Measurements from ENCODE around the gene RNF182.
"Not testable (repeated sequence)": the region's sequence is repeated elsewhere in the genome, so short reads cannot be mapped to it uniquely, and the experiment has no call there.

The RNF182 gene

GRCh38 chr6:14004258-14004657 is 79.5 kb downstream of the RNF182 start:
- DNase-seq: no peak

DNA sequence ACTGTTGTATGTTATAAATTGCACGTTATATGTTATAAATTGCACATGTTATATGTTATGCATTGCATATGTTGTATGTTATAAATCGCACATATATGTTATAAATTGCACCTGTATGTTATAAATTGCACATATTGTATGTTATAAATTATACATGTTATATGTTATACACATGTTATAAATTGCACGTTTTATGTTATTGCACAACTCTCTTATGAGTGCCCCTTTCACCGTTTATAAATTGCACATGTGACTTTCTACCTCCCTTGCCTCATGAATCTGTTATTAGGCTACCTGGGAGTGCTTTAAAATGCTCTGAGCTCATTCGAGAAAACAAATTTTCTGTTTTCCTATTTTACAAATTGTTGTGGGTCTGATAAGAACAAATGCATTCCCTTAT is 84.1 kb downstream of the RNF182 start:
- no peak for DNase-seq

GRCh38 chr6:14009431-14009830 is 84.7 kb downstream of the RNF182 start:
- DNase-seq: no peak

DNA sequence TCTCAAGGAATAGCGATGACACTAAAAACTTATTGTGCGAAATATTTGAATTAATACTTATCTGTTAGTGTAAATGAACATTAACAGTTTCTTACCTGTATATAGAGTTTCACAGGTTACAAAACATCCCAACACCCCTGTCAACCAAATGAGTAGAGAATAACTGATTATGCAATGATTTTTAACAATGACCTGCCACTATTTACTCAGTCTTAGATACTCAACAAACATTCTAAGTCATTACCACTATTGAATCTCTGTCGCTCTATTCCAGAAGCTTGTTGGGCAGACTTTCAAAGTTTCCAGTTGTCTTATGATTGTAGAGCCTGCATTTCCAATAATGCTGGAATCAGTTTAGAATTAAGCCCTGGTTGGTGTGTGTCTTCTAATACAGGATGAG is 85.5 kb downstream of the RNF182 start:
- no peak for DNase-seq

DNA sequence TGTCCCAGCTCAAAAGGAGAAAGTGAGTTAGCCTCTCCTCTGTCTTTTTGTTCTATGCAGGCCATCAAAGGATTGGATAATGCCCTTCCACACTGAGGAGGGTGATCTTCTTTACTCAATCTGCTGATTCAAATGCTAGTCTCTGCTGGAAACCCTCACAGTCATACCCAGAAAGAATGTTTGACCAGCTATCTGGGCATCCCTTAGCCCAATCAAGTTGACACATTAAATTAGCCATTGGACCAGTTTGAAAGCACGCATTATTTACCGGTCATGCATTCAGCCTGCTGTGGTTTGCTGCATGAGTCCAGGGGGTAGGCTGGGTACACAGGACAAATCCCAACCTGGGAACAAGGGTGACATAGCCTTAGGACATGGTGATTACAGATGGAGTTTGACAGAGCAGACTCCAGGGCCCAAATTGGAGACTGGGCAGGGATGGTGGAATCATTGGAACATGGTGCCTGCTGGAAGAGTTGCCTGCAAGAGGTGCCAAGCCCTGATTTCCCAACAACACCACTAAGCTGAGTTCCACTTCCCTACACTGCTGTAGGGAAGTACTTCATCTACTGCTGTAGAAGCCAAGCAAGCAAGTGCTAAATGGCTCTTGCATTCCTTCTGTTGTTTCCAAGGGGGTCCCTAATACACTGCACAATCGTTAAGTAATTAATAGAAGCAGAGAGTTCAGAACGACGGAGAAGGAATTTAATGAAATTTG is 87.7 kb downstream of the RNF182 start:
- DNase-seq: peak; percentile 38 to 76 (median 61)

GRCh38 chr6:14015964-14016363 is 91.2 kb downstream of the RNF182 start:
- DNase-seq: no peak

DNA sequence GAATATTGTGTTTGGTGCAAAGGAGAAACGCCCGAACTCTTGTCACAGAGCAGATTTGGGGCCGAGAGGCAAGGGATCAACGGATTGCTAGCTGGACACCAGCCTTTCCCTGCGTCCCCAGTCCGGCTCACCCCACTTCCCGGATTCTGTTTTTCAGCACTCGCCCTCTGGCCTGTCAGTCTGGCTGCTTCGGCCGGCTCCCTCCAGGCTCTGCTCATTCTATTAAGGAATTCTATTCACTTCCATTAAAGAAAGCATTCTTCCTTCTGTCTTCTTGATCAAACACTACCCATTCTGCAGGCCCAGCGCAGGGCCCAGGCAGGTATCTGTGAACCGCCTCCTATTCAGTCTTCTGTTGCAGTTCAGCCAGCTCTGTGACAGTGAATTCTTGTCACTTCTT is 91.7 kb downstream of the RNF182 start:
- DNase-seq: no peak

DNA sequence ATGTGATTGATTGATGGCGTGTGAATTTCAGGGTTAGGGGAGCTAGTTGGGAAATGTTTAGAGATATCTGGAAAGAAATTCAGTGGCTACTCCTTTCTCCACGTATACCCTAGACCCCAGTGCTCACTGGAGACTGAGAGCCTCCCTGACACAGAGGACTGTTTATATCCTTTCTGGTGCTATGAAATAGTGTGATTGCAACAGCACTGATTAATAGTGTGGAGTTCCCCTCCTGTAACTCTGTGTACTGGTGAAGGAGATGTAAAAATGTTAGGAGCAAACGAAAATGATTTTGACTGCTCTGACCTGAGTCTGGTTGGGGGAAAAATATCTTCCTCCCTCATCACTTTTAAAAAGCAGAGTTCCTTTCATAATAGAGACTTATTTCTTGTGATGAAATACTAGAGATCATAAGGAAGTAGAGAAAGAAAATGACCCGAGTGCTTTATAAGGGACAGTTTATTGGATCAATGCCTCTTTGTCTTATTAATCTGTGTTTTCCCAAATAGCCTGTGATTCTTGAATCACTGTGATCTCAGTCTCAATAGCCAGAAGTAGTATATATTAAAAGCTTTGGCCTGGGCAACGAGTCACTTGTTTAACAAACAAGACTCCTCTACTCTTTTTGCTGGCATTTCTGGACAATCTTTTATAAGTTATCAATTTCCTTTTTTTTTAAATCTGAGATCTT is 92.3 kb downstream of the RNF182 start:
- DNase-seq: no peak

GRCh38 chr6:14017626-14018475 is 93.1 kb downstream of the RNF182 start:
- peak in 1 of 4 experiments; percentile 30 for DNase-seq

DNA sequence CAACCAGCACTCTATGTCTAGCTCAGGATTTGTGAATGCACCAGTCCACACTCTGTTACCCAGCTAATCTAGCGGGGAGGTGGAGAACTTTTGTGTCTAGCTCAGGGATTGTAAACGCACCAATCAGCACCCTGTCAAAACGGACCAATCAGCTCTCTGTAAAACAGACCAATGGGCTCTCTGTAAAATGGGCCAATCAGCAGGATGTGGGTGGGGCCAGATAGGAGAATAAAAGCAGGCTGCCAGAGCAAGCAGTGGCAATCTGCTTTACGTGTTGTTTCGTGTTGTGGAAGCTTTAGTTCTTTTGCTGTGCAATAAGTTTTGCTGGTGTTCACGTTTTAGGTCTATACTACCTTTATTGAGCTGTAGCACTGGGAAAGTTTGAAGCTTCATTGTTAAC is 93.8 kb downstream of the RNF182 start:
- DNase-seq: not testable (repeated sequence)

GRCh38 chr6:14020551-14020950 is 95.8 kb downstream of the RNF182 start:
- no peak for DNase-seq

GRCh38 chr6:14021449-14021848 is 96.7 kb downstream of the RNF182 start:
- DNase-seq: no peak

DNA sequence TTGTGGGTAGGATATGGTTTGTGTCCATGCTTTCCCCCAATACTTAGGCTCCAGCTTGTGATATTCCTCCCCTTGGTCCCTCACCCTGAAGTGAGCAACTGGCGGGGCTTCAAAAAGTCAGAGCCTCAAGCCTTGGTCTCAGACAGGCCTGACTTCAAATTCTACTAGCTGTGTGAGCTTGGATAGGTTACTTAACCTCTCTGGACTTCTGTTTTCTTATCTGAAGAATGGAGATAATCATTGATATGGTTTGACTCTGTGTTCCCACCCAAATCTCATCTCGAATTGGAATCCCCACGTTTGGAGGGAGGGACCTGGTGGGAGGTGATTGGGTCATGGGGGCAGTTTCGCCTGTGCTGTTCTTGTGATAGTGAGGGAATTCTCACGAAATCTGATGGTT is 97.9 kb downstream of the RNF182 start:
- no peak for DNase-seq

GRCh38 chr6:14023855-14024254 is 99.1 kb downstream of the RNF182 start:
- DNase-seq: no peak

DNA sequence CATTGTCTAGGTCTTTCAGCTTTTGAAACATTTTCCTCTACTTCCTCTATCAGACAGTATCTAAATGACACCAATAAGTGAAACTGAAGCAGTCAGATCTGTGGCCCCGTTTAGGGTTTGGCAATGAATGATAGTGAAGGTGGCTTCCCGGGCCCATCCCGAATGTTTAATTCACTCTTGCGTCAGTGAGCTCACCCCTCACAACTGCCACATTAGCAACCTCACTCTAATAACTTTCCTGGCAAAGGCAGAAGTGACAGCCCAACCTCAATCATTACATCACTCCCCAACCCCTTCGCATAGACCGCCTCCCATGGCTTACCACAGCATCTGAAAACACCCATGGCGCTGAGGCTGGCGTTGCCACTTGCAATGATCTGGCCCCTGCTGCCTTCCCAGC is 100.4 kb downstream of the RNF182 start:
- peak; percentile 33 to 54 (median 48) for DNase-seq

- DNase-seq: peak in 3 of 4 experiments; percentile 17 to 25 (median 23)
Observed at GRCh38 chr6:14026831-14027539, 102.2 kb downstream of the RNF182 start.

GRCh38 chr6:14028631-14029030 is 103.9 kb downstream of the RNF182 start:
- DNase-seq: no peak

DNA sequence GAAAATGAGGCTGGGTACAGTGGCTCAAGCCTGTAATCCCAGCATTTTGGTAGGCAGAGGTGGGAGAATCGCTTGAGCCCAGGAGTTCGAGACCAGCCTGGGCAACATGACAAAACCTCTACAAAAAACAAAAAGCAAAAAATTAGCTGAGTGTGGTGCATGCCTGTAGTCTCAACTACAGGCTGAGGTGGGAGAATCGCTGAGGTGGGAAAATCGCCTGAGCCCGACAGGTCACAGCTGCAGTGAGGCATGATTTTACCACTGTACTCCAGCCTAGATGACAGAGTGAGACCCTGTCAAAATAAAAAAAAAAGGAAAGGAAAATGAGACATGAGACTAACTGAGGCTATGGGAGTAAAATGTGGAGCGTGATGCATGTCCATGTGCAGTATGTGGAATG is 104.9 kb downstream of the RNF182 start:
- DNase-seq: no peak

All from suppressor macrophage (primary cell).